Raji (cell line): ENCODE data around the gene STARD6.

Source experiments
- POLR2A ChIP-seq: IDR thresholded peaks from 2 replicates; pipeline ENCODE4 v1.6.1; 2011; ENCODE audit warnings: low read depth, low read length, control low read depth; ENCODE audit not compliant: insufficient read depth

STARD6 gene

DNA sequence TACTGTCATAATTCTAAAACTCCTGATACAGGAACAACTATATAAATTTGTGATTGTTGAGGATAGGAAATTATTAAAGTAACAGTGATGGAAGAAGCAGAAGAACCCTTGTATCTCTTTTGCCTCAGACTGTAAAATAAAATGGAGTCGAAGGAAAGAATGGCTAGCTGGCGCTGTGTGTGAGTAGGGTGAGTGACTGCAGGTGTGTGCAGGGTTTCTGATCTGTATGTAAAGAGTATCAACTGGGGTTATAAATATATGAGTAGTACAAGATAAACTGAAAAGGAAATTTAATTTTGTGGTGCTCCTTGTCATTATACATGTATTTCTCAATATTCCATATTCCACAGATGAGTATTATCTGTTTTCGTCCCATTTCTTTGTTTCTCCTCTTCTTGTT is 73.1 kb downstream of the STARD6 start:
- no peak for TF ChIP-seq POLR2A

DNA sequence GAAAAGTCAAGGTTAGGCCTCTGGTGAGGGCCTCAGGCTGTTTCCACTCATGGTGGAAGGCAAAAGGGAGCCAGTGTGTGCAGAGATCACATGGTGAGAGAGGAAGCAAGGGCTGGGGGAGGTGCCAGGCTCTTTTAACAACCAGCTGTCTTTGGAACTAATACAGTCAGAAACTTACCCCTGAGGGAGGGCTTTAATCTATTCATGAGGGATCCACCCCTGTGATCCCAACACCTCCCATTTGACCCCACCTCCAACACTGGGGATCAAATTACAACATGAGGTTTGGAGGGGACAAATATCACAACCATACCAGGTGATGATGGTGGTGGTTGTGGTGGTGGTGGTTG is 77.5 kb downstream of the STARD6 start:
- no peak for TF ChIP-seq POLR2A

DNA sequence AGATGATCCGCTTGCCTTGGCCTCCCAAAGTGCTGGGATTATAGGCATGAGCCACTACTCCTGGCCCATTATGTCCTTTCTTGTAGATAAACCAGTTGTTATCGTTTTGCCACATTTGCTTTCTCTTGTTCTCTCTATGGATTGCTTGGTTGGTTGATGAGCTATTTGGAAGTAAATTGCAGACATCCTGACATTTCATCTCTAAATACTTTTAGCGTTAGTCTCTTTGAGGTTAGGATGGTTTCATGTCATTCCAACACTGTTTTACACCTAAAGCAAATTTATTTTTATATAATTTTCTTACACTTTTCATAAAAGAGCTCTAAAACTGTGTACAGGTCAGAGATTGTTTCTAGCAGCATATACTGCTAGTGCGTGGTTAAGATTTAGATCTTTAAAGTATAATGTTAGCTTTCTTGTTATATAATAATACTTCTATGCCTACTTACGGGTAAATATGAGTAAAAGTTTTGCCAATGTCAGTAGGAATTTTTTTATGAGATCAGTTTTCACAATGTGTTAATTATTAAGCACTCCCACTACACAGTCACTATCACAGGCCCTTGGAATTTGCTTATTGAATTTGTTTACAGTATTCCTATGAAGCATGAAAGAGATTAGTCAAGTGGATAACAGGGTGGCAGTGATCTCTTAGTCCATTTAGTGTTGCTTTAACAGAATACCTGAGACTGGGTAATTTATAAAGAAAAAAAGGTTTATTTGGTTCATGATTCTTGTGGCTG is 78.0 kb downstream of the STARD6 start:
- no peak for TF ChIP-seq POLR2A

DNA sequence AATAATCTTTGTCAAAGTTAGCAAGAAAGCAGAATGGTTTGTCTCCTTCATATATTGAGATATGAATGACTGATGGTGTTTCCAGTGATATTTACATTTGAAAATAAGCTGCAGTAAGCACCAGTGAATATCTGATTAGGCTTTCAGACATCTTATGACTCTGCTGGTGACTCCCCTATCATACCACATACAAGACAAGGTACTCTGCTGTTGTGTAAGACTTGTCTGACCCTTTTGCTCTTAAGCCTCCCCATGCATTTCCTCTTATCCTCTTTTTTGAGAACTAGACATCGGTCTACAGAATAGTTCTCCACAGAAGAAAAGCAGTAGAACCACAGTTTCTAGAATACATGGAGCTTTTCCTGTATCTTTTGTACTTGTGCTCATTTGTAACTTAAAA is 79.0 kb downstream of the STARD6 start:
- TF ChIP-seq POLR2A: no peak

DNA sequence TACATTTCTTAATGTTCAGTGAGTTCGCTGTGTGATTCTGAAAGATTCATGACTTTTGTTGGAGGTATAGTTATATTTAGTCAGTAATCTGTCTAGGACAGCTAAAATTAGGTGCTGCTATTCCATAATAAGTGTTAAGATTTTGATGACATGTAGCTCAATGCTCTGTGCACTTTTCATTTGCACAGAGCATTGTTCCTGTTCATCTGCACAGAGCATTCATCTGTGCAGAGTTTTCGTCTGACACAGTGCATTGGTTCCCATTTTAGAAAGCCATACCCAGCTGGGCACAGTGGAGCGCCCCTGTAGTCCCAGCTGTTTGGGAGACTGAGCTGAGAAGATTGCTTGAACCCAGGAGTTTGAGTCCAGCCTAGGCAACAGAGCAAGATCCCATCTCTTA is 79.8 kb downstream of the STARD6 start:
- TF ChIP-seq POLR2A: no peak
